Neuronal stem cell (in vitro differentiated cells): Measurements from ENCODE around the gene NMRK1.

Experiments
- DNase-seq: peaks from one replicate; pipeline ENCODE4 v3.0.0-alpha.2; 2013; ENCODE audit warnings: low spot score
- H2AFZ ChIP-seq: one replicate; pipeline ENCODE4 v1.6.1; 2013; ENCODE audit warnings: mild to moderate bottlenecking, low read length, inconsistent platforms
- H2AK5ac ChIP-seq: 2 replicates; pipeline ENCODE4 v1.6.1; 2013; ENCODE audit warnings: low read depth, mild to moderate bottlenecking, inconsistent platforms, low read length, moderate library complexity, mixed read lengths
- H2BK120ac ChIP-seq: 2 replicates; pipeline ENCODE4 v1.6.1; 2013; ENCODE audit warnings: low read depth, mild to moderate bottlenecking, inconsistent platforms, low read length, moderate library complexity, mixed read lengths
- H2BK12ac ChIP-seq: one replicate; pipeline ENCODE4 v1.6.1; 2013; ENCODE audit warnings: low read length, inconsistent platforms
- H2BK15ac ChIP-seq: 2 replicates; pipeline ENCODE4 v1.6.1; 2013; ENCODE audit warnings: mild to moderate bottlenecking, low read length, inconsistent platforms, mixed read lengths
- H2BK5ac ChIP-seq: one replicate; pipeline ENCODE4 v1.6.1; 2013; ENCODE audit warnings: inconsistent platforms, mild to moderate bottlenecking, low read length, moderate library complexity
- H3K14ac ChIP-seq: one replicate; pipeline ENCODE4 v1.6.1; 2013; ENCODE audit warnings: low read length, inconsistent platforms
- H3K18ac ChIP-seq: 2 replicates; pipeline ENCODE4 v1.6.1; 2013; ENCODE audit warnings: low read length, inconsistent platforms
- H3K23ac ChIP-seq: 2 replicates; pipeline ENCODE4 v1.6.1; 2013; ENCODE audit warnings: low read depth, mild to moderate bottlenecking, mixed read lengths, low read length, inconsistent platforms; ENCODE audit not compliant: poor library complexity
- H3K27ac ChIP-seq: replicated peaks from 3 replicates; pipeline ENCODE4 v1.5.1; 2013; ENCODE audit warnings: low read length, inconsistent platforms
- H3K27me3 ChIP-seq, 3 experiments: 2 replicates each; pipeline ENCODE4 v1.6.1; 2013; ENCODE audit warnings: low read length in 3 of 3, mild to moderate bottlenecking in 2 of 3, inconsistent platforms in 1 of 3, low read depth in 1 of 3, mixed read lengths in 1 of 3, moderate library complexity in 1 of 3; ENCODE audit not compliant: control insufficient read depth in 3 of 3, insufficient read depth in 3 of 3
- H3K36me3 ChIP-seq, 2 donors: replicated peaks in 1 of 2; 2 replicates each; pipeline ENCODE4 v1.6.1; 2013; ENCODE audit warnings: low read length in 2 of 2; ENCODE audit not compliant: control insufficient read depth in 2 of 2, insufficient read depth in 2 of 2
- H3K4ac ChIP-seq: 2 replicates; pipeline ENCODE4 v1.6.1; 2013; ENCODE audit warnings: inconsistent platforms, mild to moderate bottlenecking, low read length, moderate library complexity
- H3K4me1 ChIP-seq, 2 donors: 1 replicate in 1 of 2; 2 replicates in 1 of 2; pipeline ENCODE4 v1.6.1; 2013; ENCODE audit warnings: low read length in 2 of 2, low read depth in 1 of 2; ENCODE audit not compliant: control insufficient read depth in 2 of 2, insufficient read depth in 1 of 2
- H3K4me2 ChIP-seq: one replicate; pipeline ENCODE4 v1.6.1; 2013; ENCODE audit warnings: mild to moderate bottlenecking, low read length, inconsistent platforms; ENCODE audit not compliant: insufficient read depth, poor library complexity, severe bottlenecking
- H3K4me3 ChIP-seq, 2 donors: 2 replicates each; pipeline ENCODE4 v1.5.1; 2013; ENCODE audit warnings: low read length in 2 of 2, mild to moderate bottlenecking in 2 of 2, inconsistent platforms in 1 of 2, moderate library complexity in 1 of 2
- H3K79me1 ChIP-seq: one replicate; pipeline ENCODE4 v1.6.1; 2013; ENCODE audit warnings: low read depth, mild to moderate bottlenecking, inconsistent platforms, low read length, moderate library complexity
- H3K9ac ChIP-seq: one replicate; pipeline ENCODE4 v1.6.1; 2013; ENCODE audit warnings: mild to moderate bottlenecking, low read depth, low read length, inconsistent platforms; ENCODE audit not compliant: poor library complexity
- H3K9me3 ChIP-seq, 2 donors: replicated peaks in 1 of 2; 2 replicates each; pipeline versions ENCODE3 to v1.6.1; 2013; ENCODE audit warnings: low read length in 2 of 2, mild to moderate bottlenecking in 2 of 2, inconsistent platforms in 1 of 2, low read depth in 1 of 2, mixed read lengths in 1 of 2, moderate library complexity in 1 of 2; ENCODE audit not compliant: control insufficient read depth in 2 of 2, insufficient read depth in 1 of 2
- H4K8ac ChIP-seq: one replicate; pipeline ENCODE4 v1.6.1; 2013; ENCODE audit warnings: low read depth, mild to moderate bottlenecking, inconsistent platforms, low read length, moderate library complexity
- H4K91ac ChIP-seq: one replicate; pipeline ENCODE4 v1.6.1; 2013; ENCODE audit warnings: low read length, low read depth, mild to moderate bottlenecking, inconsistent platforms; ENCODE audit not compliant: poor library complexity
- WGBS, 2 donors: extraction: QIAGEN DNeasy Blood & Tissue Kit; methylation state at CpG; one replicate each; pipeline ENCODE4 v1.1.7; 2013; ENCODE audit warnings: missing lambda C conversion rate in 2 of 2, mixed read lengths in 1 of 2; ENCODE audit not compliant: insufficient read length in 2 of 2, insufficient replicate concordance in 1 of 2; ENCODE audit errors: extremely low coverage in 2 of 2; 5-methylcytosine and 5-hydroxymethylcytosine counted together

NMRK1 gene

GRCh38 chr9:75116306-75116705 lies 28.4 kb upstream of the NMRK1 start:
- peaks cover 0 to 2% of the 10 kb centered on the region in 2 donors for H3K4me1 ChIP-seq
- no peak overlapping the region for H4K8ac ChIP-seq
- no peak overlapping the region for H2AK5ac ChIP-seq
- no peak overlapping the region for H2BK5ac ChIP-seq
- H3K9ac ChIP-seq = no peak overlapping the region
- no peaks in the 10 kb centered on the region for H3K36me3 ChIP-seq
- no peak overlapping the region for H3K18ac ChIP-seq
- no peak overlapping the region for H2BK15ac ChIP-seq
- no peaks in the 10 kb centered on the region for H3K79me1 ChIP-seq
- H3K27ac ChIP-seq = no peak overlapping the region
- H3K4ac ChIP-seq = no peak overlapping the region
- H2BK120ac ChIP-seq = no peak overlapping the region
- H3K9me3 ChIP-seq = no peaks in the 10 kb centered on the region
- H4K91ac ChIP-seq = no peak overlapping the region
- H2AFZ ChIP-seq = no peak overlapping the region
- no peaks in the 10 kb centered on the region for H3K27me3 ChIP-seq
- H3K4me2 ChIP-seq = no peak overlapping the region
- DNase-seq = no peak
- WGBS, 2 donors = no CpG with 5 or more reads among the region's 4 CpGs
- H2BK12ac ChIP-seq = no peak overlapping the region
- H3K4me3 ChIP-seq = no peak overlapping the region
- no peak overlapping the region for H3K14ac ChIP-seq
- no peak overlapping the region for H3K23ac ChIP-seq

DNA sequence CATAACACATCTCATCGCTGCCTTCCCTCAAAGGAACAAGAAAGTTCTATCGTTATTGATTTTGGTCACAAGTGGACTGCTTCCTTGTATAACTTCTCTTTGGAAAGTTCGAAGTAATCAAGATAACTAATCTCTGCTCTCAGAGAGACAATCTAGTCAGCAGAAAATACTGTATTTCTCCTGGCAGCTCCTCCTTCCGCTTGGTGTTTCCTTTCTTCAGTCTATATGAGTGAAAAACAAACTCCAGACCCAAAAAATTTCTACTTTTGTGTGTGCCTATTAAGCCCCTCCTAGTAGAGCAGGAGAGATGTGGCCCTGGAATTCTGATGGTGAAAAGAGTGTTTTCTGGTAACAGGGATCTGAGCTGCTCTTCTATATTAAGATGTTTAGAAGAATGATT lies 24.8 kb upstream of the NMRK1 start:
- no peak overlapping the region for H3K4ac ChIP-seq
- no peak overlapping the region for H2BK5ac ChIP-seq
- H4K91ac ChIP-seq = no peak overlapping the region
- no peaks in the 10 kb centered on the region for H3K9me3 ChIP-seq
- H3K4me2 ChIP-seq = no peak overlapping the region
- H2AK5ac ChIP-seq = no peak overlapping the region
- no peak overlapping the region for H2BK120ac ChIP-seq
- H2AFZ ChIP-seq = no peak overlapping the region
- no peak overlapping the region for H3K4me3 ChIP-seq
- no peaks in the 10 kb centered on the region for H3K36me3 ChIP-seq
- no peak overlapping the region for H4K8ac ChIP-seq
- no peak overlapping the region for H2BK12ac ChIP-seq
- no peak for DNase-seq
- peaks cover 0 to 2% of the 10 kb centered on the region in 2 donors for H3K4me1 ChIP-seq
- no peak overlapping the region for H3K18ac ChIP-seq
- H3K9ac ChIP-seq = no peak overlapping the region
- H3K79me1 ChIP-seq = no peaks in the 10 kb centered on the region
- no peak overlapping the region for H2BK15ac ChIP-seq
- no peak overlapping the region for H3K14ac ChIP-seq
- no peak overlapping the region for H3K27ac ChIP-seq
- H3K23ac ChIP-seq = no peak overlapping the region
- no CpG with 5 or more reads among the region's 4 CpGs for WGBS, 2 donors
- H3K27me3 ChIP-seq = no peaks in the 10 kb centered on the region

- Histone ChIP-seq H2BK15ac (no peak overlapping the region), H3K4ac (no peak overlapping the region), H3K9me3 (no peaks in the 10 kb centered on the region), H2BK5ac (no peak overlapping the region), H2BK120ac (no peak overlapping the region), H3K23ac (no peak overlapping the region), H3K36me3 (no peaks in the 10 kb centered on the region), H3K14ac (no peak overlapping the region), H2BK12ac (no peak overlapping the region), H3K18ac (no peak overlapping the region), H3K9ac (no peak overlapping the region), H4K8ac (no peak overlapping the region), H2AFZ (no peak overlapping the region), H4K91ac (no peak overlapping the region), H3K79me1 (no peaks in the 10 kb centered on the region), H3K27me3 (no peaks in the 10 kb centered on the region), H3K4me1 (peaks cover 0 to under 1% of the 10 kb centered on the region in 2 donors), H2AK5ac (no peak overlapping the region), H3K4me3 (no peak overlapping the region), H3K27ac (no peak overlapping the region), H3K4me2 (no peak overlapping the region)
- WGBS, 2 donors = no CpG with 5 or more reads among the region's 5 CpGs
- DNase-seq = no peak
These were observed 23.2 kb upstream of the NMRK1 start for GRCh38 chr9:75111019-75111622.

DNA sequence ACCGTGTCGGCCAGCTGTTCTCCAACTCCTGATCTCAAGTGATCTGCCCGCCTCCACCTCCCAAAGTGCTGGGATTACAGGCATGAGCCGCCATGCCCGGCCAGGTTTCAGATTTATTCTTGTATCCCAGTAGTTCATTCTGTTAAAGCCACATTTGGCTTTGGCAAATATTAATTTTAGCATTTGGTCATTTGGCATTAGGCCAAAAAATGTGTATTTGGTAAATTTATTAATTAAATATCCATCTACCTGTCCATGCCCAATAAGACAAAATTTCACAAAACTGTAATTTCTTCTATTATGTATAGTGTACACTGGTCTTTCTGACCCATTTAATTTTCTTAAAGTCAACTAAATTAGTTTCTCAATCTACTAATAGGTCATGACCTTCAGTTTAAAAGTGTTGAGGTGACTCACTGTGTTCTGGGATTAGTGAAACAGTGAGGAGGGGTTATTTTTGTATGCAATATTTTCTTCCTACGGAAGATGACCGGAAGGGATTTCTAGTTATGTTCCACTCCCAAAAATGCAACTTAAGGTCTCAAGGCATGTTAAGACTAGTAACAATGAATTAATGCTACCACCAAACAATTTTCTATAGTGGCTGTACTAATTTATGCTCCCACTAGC lies 21.4 kb upstream of the NMRK1 start:
- no peak overlapping the region for H2AK5ac ChIP-seq
- H3K27ac ChIP-seq = no peak overlapping the region
- no peak overlapping the region for H3K4me3 ChIP-seq
- no peak overlapping the region for H2AFZ ChIP-seq
- H3K9me3 ChIP-seq = no peaks in the 10 kb centered on the region
- H3K79me1 ChIP-seq = no peaks in the 10 kb centered on the region
- no peaks in the 10 kb centered on the region for H3K27me3 ChIP-seq
- no peak overlapping the region for H4K91ac ChIP-seq
- no peaks in the 10 kb centered on the region for H3K4me1 ChIP-seq
- H3K14ac ChIP-seq = no peak overlapping the region
- DNase-seq = no peak
- no peak overlapping the region for H2BK12ac ChIP-seq
- WGBS, 2 donors = no CpG with 5 or more reads among the region's 7 CpGs
- H3K4me2 ChIP-seq = no peak overlapping the region
- H2BK15ac ChIP-seq = no peak overlapping the region
- H3K4ac ChIP-seq = no peak overlapping the region
- no peaks in the 10 kb centered on the region for H3K36me3 ChIP-seq
- no peak overlapping the region for H4K8ac ChIP-seq
- H3K9ac ChIP-seq = no peak overlapping the region
- no peak overlapping the region for H3K18ac ChIP-seq
- no peak overlapping the region for H2BK5ac ChIP-seq
- H2BK120ac ChIP-seq = no peak overlapping the region
- no peak overlapping the region for H3K23ac ChIP-seq
